OCI-LY7 (cell line): ENCODE measurements around the gene PAEP.

Experiments used
- EZH2phosphoT487 ChIP-seq: fragments of 200-600 bp; sonication (generic); IDR thresholded peaks from 2 replicates; pipeline ENCODE4 v1.6.1; 2018; ENCODE audit warnings: low read depth, borderline replicate concordance, mild to moderate bottlenecking, mixed run types, antibody characterized with exemption, low read length, moderate library complexity, mixed read lengths
- TF ChIP-seq, protein P1 (sequence below): fragments of 200-600 bp; sonication (generic); conservative IDR thresholded peaks from 2 replicates; pipeline ENCODE4 v1.5.1; 2014; ENCODE audit warnings: mild to moderate bottlenecking, antibody characterized with exemption, low read length, moderate library complexity, mixed read lengths

- TF ChIP-seq, protein P1, sequence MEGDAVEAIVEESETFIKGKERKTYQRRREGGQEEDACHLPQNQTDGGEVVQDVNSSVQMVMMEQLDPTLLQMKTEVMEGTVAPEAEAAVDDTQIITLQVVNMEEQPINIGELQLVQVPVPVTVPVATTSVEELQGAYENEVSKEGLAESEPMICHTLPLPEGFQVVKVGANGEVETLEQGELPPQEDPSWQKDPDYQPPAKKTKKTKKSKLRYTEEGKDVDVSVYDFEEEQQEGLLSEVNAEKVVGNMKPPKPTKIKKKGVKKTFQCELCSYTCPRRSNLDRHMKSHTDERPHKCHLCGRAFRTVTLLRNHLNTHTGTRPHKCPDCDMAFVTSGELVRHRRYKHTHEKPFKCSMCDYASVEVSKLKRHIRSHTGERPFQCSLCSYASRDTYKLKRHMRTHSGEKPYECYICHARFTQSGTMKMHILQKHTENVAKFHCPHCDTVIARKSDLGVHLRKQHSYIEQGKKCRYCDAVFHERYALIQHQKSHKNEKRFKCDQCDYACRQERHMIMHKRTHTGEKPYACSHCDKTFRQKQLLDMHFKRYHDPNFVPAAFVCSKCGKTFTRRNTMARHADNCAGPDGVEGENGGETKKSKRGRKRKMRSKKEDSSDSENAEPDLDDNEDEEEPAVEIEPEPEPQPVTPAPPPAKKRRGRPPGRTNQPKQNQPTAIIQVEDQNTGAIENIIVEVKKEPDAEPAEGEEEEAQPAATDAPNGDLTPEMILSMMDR: no peak
- no peak for TF ChIP-seq EZH2phosphoT487
These were observed 8.9 kb downstream of the PAEP start for GRCh38 chr9:135570456-135570855.
